ENCODE measurements around the gene CSNK2A2. TPM values are rescaled to one million over a fixed set of nuclear protein-coding genes. Genes with fewer than 3 reads are reported as not detected.

Gene CSNK2A2
- total RNA-seq, 2 experiments from 2014 or later = 94.9 to 98.5 TPM

DNA sequence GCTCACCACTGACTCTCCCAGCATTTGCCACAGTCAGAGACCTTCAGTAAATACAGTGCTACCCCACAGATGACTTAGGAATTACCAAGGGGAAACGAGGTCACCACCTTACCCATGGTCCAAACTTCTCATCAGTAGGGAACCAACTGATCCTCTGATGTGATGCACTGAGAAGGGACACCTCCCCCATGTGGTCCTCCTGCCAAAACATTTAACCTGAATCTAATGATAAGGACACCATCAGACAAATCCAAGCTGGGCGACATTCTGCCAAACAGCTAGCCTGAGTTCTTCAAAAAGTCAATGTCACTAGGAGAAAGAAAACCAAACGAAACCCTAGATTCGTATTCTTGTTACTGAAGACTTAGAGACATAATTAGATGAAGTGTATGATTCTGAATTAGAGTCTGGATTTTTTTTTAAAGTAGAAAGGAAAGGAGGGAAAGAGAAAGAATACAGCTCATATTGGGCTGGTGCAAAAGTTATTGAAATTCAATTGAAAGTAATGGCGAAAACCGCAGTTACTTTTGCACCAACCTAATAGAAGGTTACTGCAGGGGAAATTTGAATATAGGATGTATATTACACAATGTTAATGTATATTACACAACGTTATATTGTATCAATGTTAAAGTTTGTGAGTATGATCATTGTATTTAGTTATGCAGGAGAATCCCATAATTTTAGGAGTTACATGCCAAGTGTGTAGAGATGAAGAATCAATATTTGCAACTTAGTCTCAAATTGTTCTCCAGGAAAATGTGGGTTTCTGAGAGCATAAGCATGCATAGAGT is 2.3 kb upstream of the CSNK2A2 start:
- CTCF ChIA-PET = interaction anchor here (0.6 kb wide), 1 partner anchor 135 kb away, joined by 4 read pairs; no protein-coding TSS in a partner anchor
- POLR2A ChIA-PET = no interaction called here

DNA sequence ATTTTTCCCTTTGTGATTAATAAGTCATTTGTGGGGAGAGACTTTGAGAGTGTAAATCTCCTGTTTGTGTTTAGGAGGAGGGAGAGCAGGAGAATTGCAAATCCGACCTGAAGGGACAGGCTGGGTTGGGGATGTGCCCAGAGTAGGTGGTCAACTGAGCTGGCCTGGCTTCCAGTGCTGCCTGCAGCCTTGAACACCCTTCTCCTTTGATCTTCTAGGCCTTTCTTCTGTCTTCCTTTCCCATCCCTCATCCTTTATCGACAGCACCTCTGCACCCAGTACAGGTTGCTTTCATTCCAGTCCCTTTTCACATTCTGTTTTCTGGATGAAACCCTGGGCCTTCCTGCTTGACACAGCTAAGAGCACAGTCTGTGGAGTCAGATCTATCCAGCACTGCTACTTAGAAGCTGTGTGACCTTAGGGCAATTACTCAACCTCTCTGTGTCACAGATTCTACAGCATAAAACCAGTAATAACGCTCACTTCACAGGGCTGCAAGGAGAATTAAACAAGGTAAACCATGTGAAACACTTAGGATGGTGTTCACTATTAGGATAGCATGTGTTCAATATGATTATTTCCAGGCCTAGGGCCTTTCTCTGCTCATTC is 1.0 kb upstream of the CSNK2A2 start:
- POLR2A ChIA-PET = no interaction called here
- CTCF ChIA-PET = interaction anchor here (0.6 to 0.7 kb wide), 2 partner anchors 8 to 341 kb away, joined by 3 read pairs; no protein-coding TSS in a partner anchor

DNA sequence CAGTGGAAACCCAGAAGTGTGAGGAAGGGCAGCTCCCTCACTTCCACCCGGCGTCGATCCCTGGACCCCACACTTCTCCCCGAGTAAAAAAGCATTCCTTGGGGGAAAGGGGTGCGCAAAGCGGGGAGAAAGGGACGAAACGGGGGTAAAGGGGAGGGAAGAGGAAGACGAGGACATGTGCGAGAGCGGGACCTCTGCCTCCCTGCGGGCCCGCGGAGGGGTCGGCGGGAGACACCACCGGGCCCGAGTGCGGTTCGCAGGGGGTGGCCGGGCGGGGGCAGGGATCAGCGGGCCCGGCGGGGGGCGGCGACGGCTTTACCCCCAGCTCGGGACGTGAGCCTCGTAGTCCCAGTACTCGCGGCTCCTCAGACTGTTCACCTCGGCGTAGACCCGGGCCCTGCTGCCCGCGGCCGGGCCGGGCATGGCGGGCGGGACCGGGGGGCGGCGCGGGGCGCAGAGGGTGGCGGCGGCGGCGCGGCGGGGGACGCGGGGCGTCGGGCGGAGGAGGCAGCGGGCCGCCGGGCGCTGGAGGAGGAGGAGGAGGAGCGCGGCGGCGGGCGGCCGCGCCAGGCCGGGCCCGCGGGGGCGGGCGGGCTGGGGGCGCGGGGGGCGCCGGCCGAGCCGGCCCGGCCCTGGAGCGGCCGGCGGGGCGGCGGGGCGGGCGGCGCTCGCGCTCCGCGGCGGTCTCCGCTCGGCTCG is 443 bp downstream of the CSNK2A2 start:
- POLR2A ChIA-PET = interaction anchor here (0.9 kb wide), 1 partner anchor 69 kb away, joined by 3 read pairs; no protein-coding TSS in a partner anchor

DNA sequence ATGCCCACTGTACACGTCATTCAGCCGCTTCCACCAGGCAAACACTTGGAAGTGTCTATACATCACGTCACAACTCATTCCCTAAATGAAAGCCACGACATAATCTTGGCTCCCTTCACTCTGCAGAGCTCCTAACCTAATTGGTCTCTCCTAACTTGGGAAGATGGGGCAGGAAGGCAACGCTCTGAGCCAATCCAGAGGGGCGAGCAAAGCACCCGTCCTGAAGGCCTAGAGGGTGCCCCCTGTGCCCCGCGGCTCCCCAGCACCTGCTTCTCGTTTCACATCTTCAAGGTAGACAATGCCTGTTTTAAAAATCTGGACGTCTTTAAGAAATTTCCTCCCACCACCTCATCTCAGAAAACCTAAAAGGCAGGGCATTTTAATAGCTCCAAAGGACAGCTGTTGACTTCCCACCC is 1.0 kb downstream of the CSNK2A2 start:
- POLR2A ChIA-PET = interaction anchor here (0.9 kb wide), 1 partner anchor 69 kb away, joined by 3 read pairs; no protein-coding TSS in a partner anchor
- CTCF ChIA-PET = no interaction called here

More for the DNA sequence above, 443 bp downstream of the CSNK2A2 start:
- CTCF ChIA-PET = no interaction called here

DNA sequence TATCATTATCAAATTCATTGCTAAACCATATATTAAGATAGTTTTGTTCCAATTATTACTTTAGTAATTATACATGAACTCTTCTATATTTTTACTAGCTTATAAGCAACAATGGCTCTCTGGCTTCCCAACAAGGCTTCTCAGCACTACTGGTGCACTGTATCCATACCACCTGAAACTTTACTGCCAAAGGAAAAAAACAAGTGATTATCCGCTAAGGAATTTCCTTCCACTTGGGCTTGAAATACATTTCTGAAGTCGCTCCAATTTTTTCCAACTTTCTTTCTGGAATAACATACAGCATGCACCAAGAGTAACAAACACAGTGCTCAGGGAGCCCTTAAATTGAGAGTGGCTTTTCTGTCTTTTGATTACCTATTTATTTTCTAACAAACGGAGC is 2.1 kb downstream of the CSNK2A2 start:
- ChIA-PET POLR2A (no interaction called here), CTCF (no interaction called here)

DNA sequence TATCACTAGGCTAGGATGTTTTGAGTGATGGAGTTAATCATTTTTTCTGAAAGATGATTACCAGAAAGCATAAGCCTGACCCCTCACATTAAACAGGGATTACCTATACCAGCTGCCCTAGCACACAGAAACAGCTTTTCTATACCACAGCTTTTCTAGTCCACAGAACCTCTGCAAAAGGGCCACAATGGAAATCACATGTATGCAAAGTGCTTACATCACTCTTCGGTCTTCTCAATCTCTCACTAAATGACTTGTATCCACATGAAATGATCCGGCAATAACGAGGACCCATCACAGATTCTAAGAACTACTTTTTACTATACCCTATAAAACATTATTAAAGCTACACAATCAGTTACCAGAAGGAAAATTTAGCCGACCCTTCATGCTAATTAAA is 2.6 kb downstream of the CSNK2A2 start:
- CTCF ChIA-PET = no interaction called here
- POLR2A ChIA-PET = no interaction called here

DNA sequence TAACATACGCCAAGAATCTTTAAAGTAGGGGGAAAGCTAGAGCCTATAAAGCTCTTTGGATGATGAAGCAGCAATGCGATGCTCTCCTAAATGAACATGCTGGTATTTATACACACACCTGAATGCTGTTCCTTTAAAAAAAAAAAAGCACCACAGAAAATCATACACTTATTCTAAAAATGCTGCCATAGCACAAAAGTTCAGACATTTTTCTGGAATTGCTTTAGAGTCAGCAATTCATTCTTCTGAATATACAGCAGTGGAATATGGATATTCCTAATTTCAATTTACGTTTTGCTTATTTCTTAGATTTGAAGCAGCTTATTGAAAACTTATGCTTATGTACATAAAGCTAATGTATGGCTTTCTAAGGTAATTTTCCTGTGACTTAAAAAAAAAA is 3.1 kb downstream of the CSNK2A2 start:
- POLR2A ChIA-PET = no interaction called here
- CTCF ChIA-PET = no interaction called here

DNA sequence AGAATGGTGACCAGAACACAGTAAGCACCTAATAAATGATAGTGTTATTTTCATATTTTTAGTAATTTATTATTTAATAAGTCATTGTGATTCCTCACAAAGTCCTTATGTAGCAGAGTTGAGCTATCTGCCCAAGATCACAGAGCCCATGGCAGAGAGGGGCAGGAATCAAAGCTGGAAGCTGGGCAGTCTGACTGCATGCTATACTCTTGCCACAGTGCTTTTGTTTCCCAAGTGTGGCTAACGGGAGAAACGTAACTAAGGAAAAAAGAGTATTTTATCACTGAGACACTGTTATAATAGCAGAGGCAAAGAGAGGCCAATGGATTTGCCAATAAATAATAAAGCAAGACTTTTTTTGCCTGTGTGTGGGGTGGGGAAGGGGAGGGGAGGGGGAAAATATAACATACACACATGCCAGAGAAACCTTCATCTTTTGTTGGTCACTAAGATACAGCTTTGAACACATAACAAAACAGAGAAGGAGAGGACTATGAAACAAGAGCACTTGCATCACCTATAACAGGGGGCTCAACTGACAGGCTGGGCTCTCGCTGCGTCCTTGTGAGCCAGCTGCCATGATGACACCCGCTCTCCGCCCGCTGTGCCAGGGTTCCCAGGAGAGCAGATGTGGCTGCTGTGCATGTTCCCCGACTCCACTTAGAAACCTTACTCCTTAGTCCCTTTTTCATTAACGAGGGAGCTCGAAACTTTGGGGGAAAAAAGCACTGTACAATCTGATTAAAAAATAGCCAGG is 10.1 kb downstream of the CSNK2A2 start:
- ChIA-PET CTCF (no interaction called here), POLR2A (no interaction called here)

DNA sequence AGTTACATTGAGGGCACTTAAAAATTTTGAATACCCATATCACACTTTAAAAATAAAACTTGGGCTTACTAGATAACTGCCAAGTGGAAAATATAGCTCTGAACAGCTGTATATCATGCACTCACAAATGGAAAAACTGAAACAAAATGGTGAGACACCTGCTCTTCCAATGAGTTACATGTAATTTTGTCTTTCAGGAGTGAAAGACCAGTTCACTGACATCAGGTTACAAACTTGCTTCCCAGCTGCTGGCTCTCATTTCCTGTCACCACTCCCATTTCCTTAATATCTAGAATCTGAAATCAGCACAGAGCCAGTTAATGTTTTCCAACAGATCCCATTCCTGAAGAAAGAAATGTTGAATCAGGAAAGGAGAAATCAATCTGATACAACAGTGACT is 10.8 kb downstream of the CSNK2A2 start:
- ChIA-PET POLR2A (no interaction called here), CTCF (no interaction called here)

DNA sequence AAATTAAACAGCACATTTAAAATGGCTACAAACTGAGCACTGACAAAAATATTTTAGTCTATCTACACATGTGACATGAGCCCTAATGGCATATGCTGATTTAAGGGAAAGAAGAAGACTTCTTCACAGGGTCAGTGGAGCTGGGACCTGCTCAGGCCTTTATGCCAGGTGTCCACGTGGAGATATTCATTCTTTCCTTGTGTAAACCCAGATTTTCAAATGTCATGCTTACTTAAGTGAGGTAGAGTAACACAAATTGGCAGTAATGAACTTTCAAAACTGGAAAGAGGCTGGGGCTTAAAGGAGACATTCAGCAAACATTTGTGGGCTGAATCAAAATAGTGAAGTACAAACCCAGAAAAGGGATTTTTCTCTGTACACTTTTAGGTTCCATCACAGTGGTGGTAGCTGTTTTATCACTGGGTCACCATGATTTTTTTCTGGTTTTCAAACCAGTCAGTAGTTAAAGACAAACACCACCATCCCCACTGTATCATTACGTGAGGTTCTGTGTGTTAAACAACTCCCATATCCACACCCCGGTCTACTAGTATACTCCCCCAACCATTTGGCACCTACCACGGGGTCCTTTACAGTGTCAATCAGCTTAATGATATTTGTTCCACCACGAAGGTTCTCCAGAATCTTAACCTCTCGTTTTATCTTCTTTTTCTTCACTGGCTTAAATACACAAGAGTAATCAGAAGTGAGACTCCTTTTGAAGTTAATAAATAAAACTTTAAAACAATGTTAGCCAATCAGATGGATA is 11.5 kb downstream of the CSNK2A2 start:
- ChIA-PET CTCF (no interaction called here), POLR2A (no interaction called here)

DNA sequence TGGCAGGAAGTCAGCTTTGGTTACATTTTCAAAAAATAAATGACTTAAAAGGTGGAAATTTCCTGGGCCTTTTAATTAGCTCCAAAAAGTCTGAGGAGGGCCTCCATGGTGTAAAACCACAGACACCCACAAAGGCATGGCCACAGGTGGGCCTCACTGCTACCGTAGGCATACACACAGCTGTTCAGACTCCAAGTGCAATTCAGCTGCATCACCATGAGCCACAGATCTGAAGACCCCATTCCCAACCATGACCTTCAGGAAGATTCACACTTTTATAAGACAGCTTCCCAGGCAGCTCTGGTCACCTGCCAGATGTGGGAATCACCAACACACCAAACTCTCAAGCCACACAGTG is 20.6 kb downstream of the CSNK2A2 start:
- ChIA-PET CTCF (no interaction called here), POLR2A (no interaction called here)

DNA sequence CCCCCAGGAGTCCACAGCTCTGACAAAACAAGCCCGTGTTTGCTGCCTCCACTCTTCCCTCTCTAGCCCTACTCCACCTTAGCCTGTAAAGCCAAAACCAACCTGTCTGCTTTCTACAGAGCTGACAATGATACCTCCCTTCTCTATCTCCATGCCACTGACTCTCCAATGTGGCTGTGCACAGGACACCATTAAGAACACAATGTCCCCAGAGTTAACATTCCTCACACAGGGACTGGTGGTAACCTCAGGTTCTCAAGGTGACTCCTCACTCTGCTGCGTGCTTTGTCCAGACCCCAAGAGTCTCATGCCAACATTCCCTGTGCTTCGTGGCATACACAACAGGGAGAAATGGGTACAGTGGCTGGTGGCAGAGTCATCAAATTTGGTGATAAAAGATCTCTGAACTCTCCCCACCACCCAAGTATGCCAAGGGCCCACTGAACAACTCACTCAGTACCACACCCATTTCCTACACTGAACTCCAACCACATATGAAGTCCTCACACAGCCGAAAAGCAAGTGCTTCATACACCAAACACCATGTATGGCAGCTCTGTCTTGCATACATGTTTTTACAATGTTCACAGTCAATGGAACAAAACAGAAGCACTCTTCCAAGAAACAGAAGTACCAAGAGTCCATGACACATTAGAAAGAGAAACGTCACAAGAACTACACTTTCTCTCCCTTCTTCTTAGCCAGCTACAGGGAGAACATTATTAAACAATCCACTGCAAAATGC is 21.1 kb downstream of the CSNK2A2 start:
- POLR2A ChIA-PET = no interaction called here
- CTCF ChIA-PET = no interaction called here

DNA sequence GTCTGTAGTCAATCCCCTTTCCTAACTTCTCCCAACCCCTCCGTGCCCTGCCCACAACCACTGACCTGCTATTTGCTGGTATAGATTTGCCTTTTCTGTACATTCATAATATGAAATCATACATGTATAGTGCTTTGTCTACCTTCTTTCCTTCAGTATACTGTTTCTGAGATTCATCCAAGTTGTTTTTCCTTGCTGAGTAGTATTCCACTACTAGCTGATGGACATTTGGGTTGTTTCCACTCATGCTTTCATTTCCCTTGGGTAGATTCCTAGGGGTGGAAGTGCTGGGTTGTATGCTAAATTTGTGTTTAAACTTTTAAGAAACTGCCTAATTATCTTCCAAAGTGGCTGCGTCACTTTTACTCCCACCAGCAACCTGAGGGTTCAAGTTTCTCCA is 27.7 kb downstream of the CSNK2A2 start:
- ChIA-PET CTCF (no interaction called here), POLR2A (no interaction called here)

DNA sequence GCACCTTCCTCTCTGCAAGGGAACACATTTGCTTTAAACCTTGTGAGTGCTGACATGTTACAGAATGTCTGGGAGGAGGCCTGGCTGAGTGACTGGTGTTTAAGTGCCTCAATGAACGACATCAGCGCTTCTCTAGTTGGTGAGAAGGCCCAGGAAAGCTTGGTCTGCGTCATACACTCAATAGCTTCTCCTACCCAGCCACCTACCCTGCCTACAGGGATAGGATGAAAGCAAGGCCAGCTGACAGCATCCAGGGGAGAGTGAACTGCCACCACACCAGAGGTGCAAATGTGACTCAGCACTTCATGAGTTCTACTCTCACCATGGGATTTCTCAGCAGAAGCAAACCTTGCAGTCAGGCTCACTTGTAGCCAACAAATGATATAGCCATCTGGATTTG is 37.1 kb downstream of the CSNK2A2 start:
- POLR2A ChIA-PET = no interaction called here
- CTCF ChIA-PET = no interaction called here

DNA sequence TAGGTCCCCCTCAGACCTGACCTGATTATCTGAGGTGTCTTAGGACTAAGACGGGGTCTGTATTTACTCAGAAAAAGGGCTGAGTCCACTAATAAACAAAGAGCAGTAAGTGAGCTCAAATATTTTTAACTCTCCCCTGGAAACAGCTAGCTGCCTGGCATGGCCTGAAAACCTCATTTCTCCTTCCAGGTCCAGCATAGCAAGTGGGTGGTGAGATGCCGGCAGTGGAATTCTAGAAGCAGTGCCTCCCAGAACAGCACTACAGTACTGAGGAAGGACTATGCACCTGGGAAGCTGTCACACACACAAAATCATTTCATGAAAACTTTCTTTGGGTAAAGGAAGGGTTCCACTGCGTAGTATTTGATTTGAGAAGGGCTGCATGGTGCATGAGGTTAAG is 39.2 kb downstream of the CSNK2A2 start:
- ChIA-PET POLR2A (no interaction called here), CTCF (no interaction called here)

DNA sequence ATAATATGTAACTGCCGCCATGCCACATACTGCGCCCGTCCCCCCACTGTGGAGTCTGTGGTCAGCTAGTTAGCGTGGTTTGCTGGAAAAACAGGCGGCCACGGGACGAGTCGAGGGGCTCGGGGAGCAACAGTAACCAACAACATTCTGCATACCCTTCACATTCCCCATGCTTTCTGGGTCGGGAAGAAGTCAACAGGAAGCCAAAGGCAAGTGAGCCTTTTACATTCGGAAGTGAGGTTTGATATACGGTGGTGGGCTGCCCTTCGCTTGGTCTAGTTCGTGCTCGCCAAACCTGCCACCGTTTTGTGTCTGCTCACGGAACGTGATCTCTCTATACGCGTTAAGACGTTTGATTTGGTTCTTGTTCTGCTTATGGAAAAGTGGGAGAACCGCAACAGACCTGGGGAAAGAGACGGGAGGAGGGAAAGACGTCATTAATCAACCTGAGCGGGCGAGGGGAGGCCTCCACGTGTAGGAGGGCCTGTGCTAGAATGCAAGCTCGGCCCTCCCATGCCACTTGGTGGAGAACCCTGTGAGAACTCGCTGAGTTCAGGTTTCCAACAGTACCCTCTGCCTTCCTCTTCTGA is 39.9 kb downstream of the CSNK2A2 start:
- POLR2A ChIA-PET = no interaction called here
- CTCF ChIA-PET = no interaction called here

DNA sequence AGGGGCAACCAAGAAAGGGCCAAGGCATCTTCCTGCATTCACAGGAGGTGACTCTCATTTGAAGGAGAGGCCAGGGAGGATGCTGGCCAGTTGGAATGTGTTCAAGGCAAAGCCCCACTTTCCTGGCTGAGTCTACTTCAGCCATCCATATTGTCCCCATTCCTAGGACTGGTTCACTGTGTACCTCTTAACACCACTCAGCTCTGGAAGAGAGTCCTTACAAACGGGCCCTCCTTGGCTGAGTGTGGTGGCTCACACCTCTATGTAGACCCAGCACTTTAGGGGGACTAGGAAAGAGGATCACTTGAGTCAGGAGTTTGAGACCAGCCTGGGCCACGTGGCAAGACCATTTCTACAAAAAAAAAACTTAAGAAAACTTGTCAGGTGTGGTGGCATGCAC is 40.7 kb downstream of the CSNK2A2 start:
- POLR2A ChIA-PET = no interaction called here
- CTCF ChIA-PET = no interaction called here

DNA sequence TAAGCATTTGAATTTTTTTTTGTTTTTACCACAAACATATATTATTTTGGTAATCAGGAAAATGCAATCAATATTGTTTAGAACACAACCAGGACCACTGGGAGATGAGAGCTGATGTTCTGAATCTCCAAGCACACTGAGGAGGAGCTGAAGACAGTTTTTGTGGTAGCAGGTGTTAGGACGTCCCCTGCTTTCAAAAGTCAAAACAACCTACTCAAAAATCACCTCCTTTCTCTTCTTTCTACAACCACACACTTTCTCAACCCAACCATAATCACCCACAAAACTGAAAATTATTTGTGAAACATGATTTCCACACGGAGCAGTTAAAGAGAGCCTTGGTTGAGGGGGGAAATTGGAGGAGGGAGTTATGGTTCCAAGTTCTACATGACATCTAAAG is 42.1 kb downstream of the CSNK2A2 start:
- ChIA-PET POLR2A (no interaction called here), CTCF (interaction anchor here (0.7 kb wide), 1 partner anchor 1706 kb away, joined by 3 read pairs; no protein-coding TSS in a partner anchor)

DNA sequence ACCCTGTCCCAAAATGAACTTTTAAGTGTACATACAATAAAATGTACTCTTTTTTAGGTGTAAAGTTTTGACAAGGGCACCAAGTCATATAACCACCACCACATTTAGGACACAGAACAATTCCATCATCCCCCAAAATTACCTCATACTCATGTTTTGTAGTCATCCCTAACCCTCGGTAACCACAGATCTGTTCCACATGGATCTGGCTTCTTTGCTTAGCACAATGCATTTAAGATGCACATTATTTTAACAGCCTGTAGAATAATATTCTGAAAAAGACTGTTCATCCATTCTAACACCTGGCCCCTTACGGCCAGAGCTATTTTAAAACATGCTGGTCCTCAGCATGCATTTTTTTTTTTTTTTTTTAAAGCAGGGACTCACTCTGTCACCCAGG is 43.6 kb downstream of the CSNK2A2 start:
- POLR2A ChIA-PET = no interaction called here
- CTCF ChIA-PET = no interaction called here

Data from activated CD8-positive, alpha-beta memory T cell treated with anti-CD3 and anti-CD28 coated beads for 36 hours (primary cell).